ENCODE results near the gene LTC4S. TPM values are rescaled to one million over a fixed set of nuclear protein-coding genes. Genes with fewer than 3 reads are reported as not detected.

Gene LTC4S
- total RNA-seq, 2 experiments from 2014 or later = 0.44 to 4.5 TPM

GRCh38 chr5:179767496-179768100 lies 26.2 kb upstream of the LTC4S start:
- peaks cover 76% of the 10 kb centered on the region for H3K36me3 ChIP-seq (ENCODE audit: insufficient read depth, low read length)
- H3K4me3 ChIP-seq (ENCODE audit: low read depth, low read length, poor library complexity, severe bottlenecking) = no peak overlapping the region
- peaks cover 4% of the 10 kb centered on the region for H3K4me1 ChIP-seq (ENCODE audit: insufficient read depth, low read length, poor library complexity, severe bottlenecking)
- no peaks in the 10 kb centered on the region for H3K9me3 ChIP-seq (ENCODE audit: low read length)
- no peak overlapping the region for H3K4me2 ChIP-seq (ENCODE audit: low read length)
- peaks cover 10% of the 10 kb centered on the region for H4K20me1 ChIP-seq (ENCODE audit: insufficient read depth, low read length)
- no TSS peak for BruUV-seq (replicated peaks)
- DNase-seq (ENCODE audit: low spot score) = no peak
- intact Hi-C loops (cut with micrococcal nuclease; ENCODE audit: unreplicated experiment) = loop anchor here (10.0 kb wide), 1 partner anchor 207 kb away; no protein-coding TSS in a partner anchor
- CTCF ChIA-PET (ENCODE audit: unreplicated experiment) = no interaction called here
- no peak overlapping the region for H2AFZ ChIP-seq (ENCODE audit: low read length)
- H3K9me2 ChIP-seq (ENCODE audit: insufficient read depth, low read length) = no peaks in the 10 kb centered on the region
- TF ChIP-seq CTCF (conservative IDR thresholded peaks at IDR 0.05; ENCODE audit: low read length) = no peak
- TF ChIP-seq EZH2phosphoT487 (IDR thresholded peaks at IDR 0.05; ENCODE audit: borderline replicate concordance, low read depth, low read length) = no peak
- peaks cover 21% of the 10 kb centered on the region; the same call in 1 of the 2 replicates for H3K79me2 ChIP-seq (ENCODE audit: insufficient read depth, low read depth, low read length)
- no peak overlapping the region for H3K27ac ChIP-seq (ENCODE audit: low read depth, low read length, poor library complexity, severe bottlenecking)
- POLR2A ChIA-PET = interaction anchor here (0.7 to 1.5 kb wide), 4 partner anchors 9 to 90 kb away, joined by 3 to 5 read pairs (median 4); no protein-coding TSS in a partner anchor

GRCh38 chr5:179768326-179769085 lies 25.3 kb upstream of the LTC4S start:
- peaks cover 4% of the 10 kb centered on the region; the same call in 1 of the 2 replicates for H4K20me1 ChIP-seq (ENCODE audit: insufficient read depth, low read length)
- H3K9me2 ChIP-seq (ENCODE audit: insufficient read depth, low read length) = no peaks in the 10 kb centered on the region
- H3K4me1 ChIP-seq (ENCODE audit: insufficient read depth, low read length, poor library complexity, severe bottlenecking) = no peaks in the 10 kb centered on the region
- H3K36me3 ChIP-seq (ENCODE audit: insufficient read depth, low read length) = peaks cover 83% of the 10 kb centered on the region
- intact Hi-C loops (cut with micrococcal nuclease; ENCODE audit: unreplicated experiment) = loop anchor here (10.0 kb wide), 1 partner anchor 206 kb away; no protein-coding TSS in a partner anchor
- CTCF ChIA-PET (ENCODE audit: unreplicated experiment) = no interaction called here
- BruUV-seq (replicated peaks) = no TSS peak
- H3K4me3 ChIP-seq (ENCODE audit: low read depth, low read length, poor library complexity, severe bottlenecking) = no peak overlapping the region
- H3K4me2 ChIP-seq (ENCODE audit: low read length) = no peak overlapping the region
- no peak overlapping the region for H3K27ac ChIP-seq (ENCODE audit: low read depth, low read length, poor library complexity, severe bottlenecking)
- POLR2A ChIA-PET = interaction anchor here (0.7 to 1.5 kb wide), 2 partner anchors 9 to 30 kb away, joined by 4 to 5 read pairs; no protein-coding TSS in a partner anchor
- TF ChIP-seq CTCF (conservative IDR thresholded peaks at IDR 0.05; ENCODE audit: low read length) = no peak
- no peak for TF ChIP-seq EZH2phosphoT487 (IDR thresholded peaks at IDR 0.05; ENCODE audit: borderline replicate concordance, low read depth, low read length)
- H2AFZ ChIP-seq (ENCODE audit: low read length) = no peak overlapping the region
- DNase-seq (ENCODE audit: low spot score) = no peak
- peaks cover 12% of the 10 kb centered on the region; the same call in 1 of the 2 replicates for H3K79me2 ChIP-seq (ENCODE audit: insufficient read depth, low read depth, low read length)
- no peaks in the 10 kb centered on the region for H3K9me3 ChIP-seq (ENCODE audit: low read length)
